IMR-90 (cell line): Measurements from ENCODE around the gene ADAMTS16. TPM values are rescaled to one million over a fixed set of nuclear protein-coding genes. Genes with fewer than 3 reads are reported as not detected.

Experiments used
- ATAC-seq: fragments of 200-7000 bp; cut with Tn5 transposase; 2 replicates; pipeline ENCODE4 v1.9.1; 2020; ENCODE audit warnings: low read depth, mild to moderate bottlenecking, moderate library complexity
- BruUV-seq: library from RNA; stranded (reverse); fragments of 400-500 nt; replicated peaks from 2 replicates; lab custom pipeline; 2021; lab: Mats Ljungman, UMichigan
- CTCF ChIA-PET: fragments of 300-600 bp; formaldehyde crosslinking; extraction: SDS; loops from one replicate; lab custom pipeline; 2021; ENCODE audit warnings: antibody characterized with exemption; lab: Yijun Ruan, JAX
- POLR2A ChIA-PET: fragments of 300-600 bp; sonication (Branson Sonifier 250); formaldehyde crosslinking; loops from one replicate; lab custom pipeline; 2022; ENCODE audit warnings: antibody characterized with exemption; ENCODE audit not compliant: unreplicated experiment; lab: Charles Lee
- DNase-seq: peaks from one replicate; pipeline ENCODE4 v3.0.0; 2013
- H2AFZ ChIP-seq: replicated peaks from 2 replicates; pipeline ENCODE3; 2013; ENCODE audit warnings: low read length, mild to moderate bottlenecking; ENCODE audit not compliant: poor library complexity
- H2AK5ac ChIP-seq: 2 replicates; pipeline ENCODE4 v1.6.1; 2013; ENCODE audit warnings: low read depth, low read length, inconsistent platforms
- H2AK9ac ChIP-seq: replicated peaks from 2 replicates; pipeline ENCODE3; 2013; ENCODE audit warnings: mild to moderate bottlenecking, low read depth, low read length, moderate library complexity; ENCODE audit not compliant: poor library complexity
- H2BK120ac ChIP-seq: 2 replicates; pipeline ENCODE4 v1.6.1; 2013; ENCODE audit warnings: low read depth, low read length, inconsistent platforms
- H2BK15ac ChIP-seq: 3 replicates; pipeline ENCODE4 v1.6.1; 2013; ENCODE audit warnings: low read depth, low read length, inconsistent platforms
- H2BK20ac ChIP-seq: 2 replicates; pipeline ENCODE4 v1.6.1; 2013; ENCODE audit warnings: low read depth, mild to moderate bottlenecking, inconsistent platforms, low read length, moderate library complexity
- H2BK5ac ChIP-seq: 2 replicates; pipeline ENCODE4 v1.6.1; 2013; ENCODE audit warnings: mild to moderate bottlenecking, low read depth, low read length, inconsistent platforms; ENCODE audit not compliant: poor library complexity, severe bottlenecking
- H3K14ac ChIP-seq: replicated peaks from 2 replicates; pipeline ENCODE4 v1.6.1; 2013; ENCODE audit warnings: low read depth, low read length, inconsistent platforms
- H3K18ac ChIP-seq: 2 replicates; pipeline ENCODE4 v1.6.1; 2013; ENCODE audit warnings: low read depth, low read length, control low read depth
- H3K23ac ChIP-seq: 2 replicates; pipeline ENCODE4 v1.6.1; 2013; ENCODE audit warnings: low read depth, low read length, inconsistent platforms
- H3K27ac ChIP-seq: 2 replicates; pipeline ENCODE4 v1.5.1; 2013; ENCODE audit warnings: mild to moderate bottlenecking, control low read depth, low read length; ENCODE audit not compliant: insufficient read depth
- H3K27me3 ChIP-seq: 2 replicates; pipeline ENCODE4 v1.6.1; 2013; ENCODE audit warnings: low read length; ENCODE audit not compliant: control insufficient read depth, insufficient read depth
- H3K36me3 ChIP-seq: 2 replicates; pipeline ENCODE4 v1.6.1; 2013; ENCODE audit warnings: low read length, mixed read lengths; ENCODE audit not compliant: control insufficient read depth, insufficient read depth
- H3K4ac ChIP-seq: 2 replicates; pipeline ENCODE4 v1.6.1; 2013; ENCODE audit warnings: low read depth, low read length, inconsistent platforms
- H3K4me1 ChIP-seq: 2 replicates; pipeline ENCODE4 v1.6.1; 2013; ENCODE audit warnings: low read length, mixed read lengths; ENCODE audit not compliant: control insufficient read depth, insufficient read depth
- H3K4me2 ChIP-seq: 2 replicates; pipeline ENCODE4 v1.6.1; 2013; ENCODE audit warnings: low read depth, mild to moderate bottlenecking, control low read depth, low read length, moderate library complexity
- H3K4me3 ChIP-seq: 2 replicates; pipeline ENCODE4 v1.5.1; 2013; ENCODE audit warnings: low read depth, mild to moderate bottlenecking, control low read depth, low read length, moderate library complexity; ENCODE audit not compliant: insufficient read depth
- H3K56ac ChIP-seq: 2 replicates; pipeline ENCODE4 v1.6.1; 2013; ENCODE audit warnings: low read length, inconsistent platforms; ENCODE audit not compliant: insufficient read depth; ENCODE audit errors: extremely low read depth
- H3K79me1 ChIP-seq, 2 experiments: 2 replicates each; pipeline ENCODE4 v1.6.1; 2013; ENCODE audit warnings: low read length in 2 of 2, inconsistent platforms in 1 of 2, low read depth in 1 of 2
- H3K9ac ChIP-seq: 2 replicates; pipeline ENCODE4 v1.6.1; 2013; ENCODE audit warnings: low read depth, low read length, control low read depth
- H3K9me1 ChIP-seq: 2 replicates; pipeline ENCODE4 v1.6.1; 2013; ENCODE audit warnings: low read length, inconsistent platforms; ENCODE audit not compliant: insufficient read depth
- H3K9me3 ChIP-seq: 2 replicates; pipeline ENCODE4 v1.6.1; 2013; ENCODE audit warnings: low read length; ENCODE audit not compliant: control insufficient read depth, insufficient read depth
- H4K20me1 ChIP-seq: 2 replicates; pipeline ENCODE4 v1.6.1; 2013; ENCODE audit warnings: low read length, inconsistent platforms; ENCODE audit not compliant: insufficient read depth
- H4K5ac ChIP-seq: 2 replicates; pipeline ENCODE4 v1.6.1; 2013; ENCODE audit warnings: mild to moderate bottlenecking, low read depth, low read length, control low read depth
- H4K8ac ChIP-seq, 2 experiments: 2 replicates each; pipeline ENCODE4 v1.6.1; 2013; ENCODE audit warnings: low read depth in 2 of 2, low read length in 2 of 2, control low read depth in 1 of 2, inconsistent platforms in 1 of 2
- H4K91ac ChIP-seq: 2 replicates; pipeline ENCODE4 v1.6.1; 2013; ENCODE audit warnings: low read depth, low read length, inconsistent platforms; ENCODE audit not compliant: insufficient read depth
- BHLHE40 ChIP-seq: fragments of 150-350 bp; IDR thresholded peaks from 2 replicates; pipeline ENCODE4 v1.6.1; 2016; ENCODE audit warnings: mild to moderate bottlenecking, low read depth, low read length
- CEBPB ChIP-seq: IDR thresholded peaks from 2 replicates; pipeline ENCODE4 v1.6.1; 2012; ENCODE audit warnings: low read depth, low read length, improper control_type of control experiment
- FOS ChIP-seq: fragments of 150-350 bp; IDR thresholded peaks from 2 replicates; pipeline ENCODE4 v1.6.1; 2016; ENCODE audit warnings: low read depth, low read length
- MAFK ChIP-seq: IDR thresholded peaks from 2 replicates; pipeline ENCODE4 v1.6.1; 2012; ENCODE audit warnings: low read depth, low read length, improper control_type of control experiment
- MAZ ChIP-seq: IDR thresholded peaks from 2 replicates; pipeline ENCODE4 v1.6.1; 2012; ENCODE audit warnings: low read depth, mild to moderate bottlenecking, low read length, improper control_type of control experiment, moderate library complexity, borderline replicate concordance
- MXI1 ChIP-seq: IDR thresholded peaks from 2 replicates; pipeline ENCODE4 v1.6.1; 2012; ENCODE audit warnings: low read depth, mild to moderate bottlenecking, low read length, moderate library complexity, borderline replicate concordance
- NFE2L2 ChIP-seq: fragments of 150-350 bp; IDR thresholded peaks from 2 replicates; pipeline ENCODE4 v1.6.1; 2016; ENCODE audit warnings: low read depth, mild to moderate bottlenecking, low read length
- POLR2A ChIP-seq: IDR thresholded peaks from 2 replicates; pipeline ENCODE4 v1.6.1; 2012; ENCODE audit warnings: mild to moderate bottlenecking, low read depth, low read length
- RAD21 ChIP-seq: IDR thresholded peaks from 2 replicates; pipeline ENCODE4 v1.6.1; 2012; ENCODE audit warnings: low read length, improper control_type of control experiment
- RCOR1 ChIP-seq: IDR thresholded peaks from 2 replicates; pipeline ENCODE4 v1.6.1; 2012; ENCODE audit warnings: mild to moderate bottlenecking, low read length, improper control_type of control experiment; ENCODE audit not compliant: insufficient replicate concordance
- RFX5 ChIP-seq: IDR thresholded peaks from 2 replicates; pipeline ENCODE4 v1.8.0; 2012; ENCODE audit warnings: low read depth, mild to moderate bottlenecking, low read length, moderate library complexity
- SMC3 ChIP-seq: fragments of 150-350 bp; IDR thresholded peaks from 2 replicates; pipeline ENCODE4 v1.6.1; 2016; ENCODE audit warnings: low read depth, mild to moderate bottlenecking, antibody characterized with exemption, low read length, moderate library complexity
- WGBS, 2 experiments: methylation state at CpG; one replicate each; pipeline versions ENCODE4 v1.1.5 to v1.1.7; 2013; ENCODE audit warnings: missing lambda C conversion rate in 2 of 2; ENCODE audit not compliant: insufficient read length in 1 of 2; ENCODE audit errors: extremely low coverage in 2 of 2; 5-methylcytosine and 5-hydroxymethylcytosine counted together
- dilution Hi-C: fragments of 300-500 bp; cut with HindIII; formaldehyde crosslinking; loops from one replicate; pipeline ENCODE4 v1.14.3; 2018; ENCODE audit warnings: low sequenced_read_pairs; ENCODE audit not compliant: unreplicated experiment
- in situ Hi-C: fragments of 300-500 bp; cut with MboI; formaldehyde crosslinking; loops from 3 replicates; pipeline ENCODE4 v1.14.3; 2019; ENCODE audit warnings: low sequenced_read_pairs, inconsistent platforms, mixed read lengths
- intact Hi-C: fragments of 100-400 bp; cut with micrococcal nuclease; formaldehyde crosslinking; loops from 2 replicates; pipeline ENCODE4 v1.10.0; 2022
- polyA plus RNA-seq, 3 experiments: library from polyadenylated mRNA; depleted of rRNA; stranded (reverse); fragments of >200 nt; gene quantifications; 2 replicates each; pipeline ENCODE4 v1.2.3, GENCODE V29; 2012; ENCODE audit warnings: low replicate concordance in 1 of 3
- total RNA-seq: library from RNA; depleted of rRNA; stranded (reverse); fragments of >200 nt; gene quantifications from 2 replicates; pipeline ENCODE4 v1.2.3, GENCODE V29; 2012
- TF ChIP-seq, protein P1 (sequence below): conservative IDR thresholded peaks from 2 replicates; pipeline ENCODE4 v1.5.1; 2012; ENCODE audit warnings: mild to moderate bottlenecking, low read depth, low read length, improper control_type of control experiment
- TF ChIP-seq, protein P2 (sequence below): fragments of 150-350 bp; IDR thresholded peaks from 2 replicates; pipeline ENCODE4 v1.6.1; 2017; ENCODE audit warnings: mild to moderate bottlenecking, antibody characterized with exemption, low read length, low read depth
- TF ChIP-seq, protein P3 (sequence below): fragments of 150-350 bp; IDR thresholded peaks from 2 replicates; pipeline ENCODE4 v1.6.1; 2016; ENCODE audit warnings: low read depth, mild to moderate bottlenecking, low read length, moderate library complexity, borderline replicate concordance

Gene ADAMTS16
- total and polyA plus RNA-seq, 2 of the 4 experiments (the other 2 are of a cell fraction) = 0.09 to 0.18 TPM

DNA sequence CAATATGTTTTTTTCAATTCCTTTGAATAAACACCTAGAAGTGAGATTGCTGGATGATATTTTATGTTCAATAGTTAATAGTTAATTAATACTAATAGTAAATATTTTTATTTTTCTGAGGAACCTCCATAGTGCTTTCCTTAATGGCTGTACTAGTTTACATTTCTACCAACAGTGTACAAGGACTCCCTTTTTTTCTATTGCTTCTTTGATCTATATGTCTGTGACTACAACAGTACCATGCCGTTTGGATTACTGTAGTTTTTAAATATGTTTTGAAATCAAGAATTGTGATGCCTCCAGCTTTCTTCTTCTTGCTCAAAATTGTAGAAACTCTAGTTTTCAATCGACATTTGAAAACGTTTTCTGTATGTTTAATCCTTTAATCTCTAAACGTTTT lies 39.5 kb upstream of the ADAMTS16 start:
- Histone ChIP-seq H3K27me3 (no peaks in the 10 kb centered on the region), H2BK5ac (no peak overlapping the region), H3K9me3 (peaks cover 9% of the 10 kb centered on the region), H2BK20ac (no peak overlapping the region), H2AK9ac (no peak overlapping the region), H2AFZ (no peak overlapping the region), H3K56ac (no peak overlapping the region), H3K79me1 (no peaks in the 10 kb centered on the region), H3K36me3 (no peaks in the 10 kb centered on the region), H3K4me3 (no peak overlapping the region), H3K4me2 (no peak overlapping the region), H4K20me1 (no peaks in the 10 kb centered on the region), H4K8ac (no peak overlapping the region), H2AK5ac (no peak overlapping the region), H3K4ac (no peak overlapping the region), H3K18ac (no peak overlapping the region), H3K4me1 (no peaks in the 10 kb centered on the region), H4K5ac (no peak overlapping the region), H3K9ac (no peak overlapping the region), H3K14ac (no peak overlapping the region), H3K23ac (no peak overlapping the region), H3K27ac (no peak overlapping the region), H3K9me1 (no peaks in the 10 kb centered on the region), H2BK15ac (no peak overlapping the region), H2BK120ac (no peak overlapping the region), H4K91ac (no peak overlapping the region)
- intact Hi-C loops (no loop called here), dilution Hi-C loops (no loop called here), in situ Hi-C loops (no loop called here)
- POLR2A ChIA-PET = no interaction called here
- WGBS, 2 experiments = no CpG with 5 or more reads among the region's 4 CpGs
- no peak for DNase-seq
- CTCF ChIA-PET = no interaction called here
- ATAC-seq = no peak
- no TSS peak for BruUV-seq
- TF ChIP-seq POLR2A (no peak), CEBPB (no peak), MAZ (no peak), MAFK (no peak), RCOR1 (no peak), BHLHE40 (no peak), MXI1 (no peak), NFE2L2 (no peak), RAD21 (no peak), SMC3 (no peak), RFX5 (no peak), FOS (no peak)
- TF ChIP-seq, protein P1, sequence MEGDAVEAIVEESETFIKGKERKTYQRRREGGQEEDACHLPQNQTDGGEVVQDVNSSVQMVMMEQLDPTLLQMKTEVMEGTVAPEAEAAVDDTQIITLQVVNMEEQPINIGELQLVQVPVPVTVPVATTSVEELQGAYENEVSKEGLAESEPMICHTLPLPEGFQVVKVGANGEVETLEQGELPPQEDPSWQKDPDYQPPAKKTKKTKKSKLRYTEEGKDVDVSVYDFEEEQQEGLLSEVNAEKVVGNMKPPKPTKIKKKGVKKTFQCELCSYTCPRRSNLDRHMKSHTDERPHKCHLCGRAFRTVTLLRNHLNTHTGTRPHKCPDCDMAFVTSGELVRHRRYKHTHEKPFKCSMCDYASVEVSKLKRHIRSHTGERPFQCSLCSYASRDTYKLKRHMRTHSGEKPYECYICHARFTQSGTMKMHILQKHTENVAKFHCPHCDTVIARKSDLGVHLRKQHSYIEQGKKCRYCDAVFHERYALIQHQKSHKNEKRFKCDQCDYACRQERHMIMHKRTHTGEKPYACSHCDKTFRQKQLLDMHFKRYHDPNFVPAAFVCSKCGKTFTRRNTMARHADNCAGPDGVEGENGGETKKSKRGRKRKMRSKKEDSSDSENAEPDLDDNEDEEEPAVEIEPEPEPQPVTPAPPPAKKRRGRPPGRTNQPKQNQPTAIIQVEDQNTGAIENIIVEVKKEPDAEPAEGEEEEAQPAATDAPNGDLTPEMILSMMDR = no peak
- TF ChIP-seq, protein P2, sequence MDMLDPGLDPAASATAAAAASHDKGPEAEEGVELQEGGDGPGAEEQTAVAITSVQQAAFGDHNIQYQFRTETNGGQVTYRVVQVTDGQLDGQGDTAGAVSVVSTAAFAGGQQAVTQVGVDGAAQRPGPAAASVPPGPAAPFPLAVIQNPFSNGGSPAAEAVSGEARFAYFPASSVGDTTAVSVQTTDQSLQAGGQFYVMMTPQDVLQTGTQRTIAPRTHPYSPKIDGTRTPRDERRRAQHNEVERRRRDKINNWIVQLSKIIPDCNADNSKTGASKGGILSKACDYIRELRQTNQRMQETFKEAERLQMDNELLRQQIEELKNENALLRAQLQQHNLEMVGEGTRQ = no peak
- TF ChIP-seq, protein P3, sequence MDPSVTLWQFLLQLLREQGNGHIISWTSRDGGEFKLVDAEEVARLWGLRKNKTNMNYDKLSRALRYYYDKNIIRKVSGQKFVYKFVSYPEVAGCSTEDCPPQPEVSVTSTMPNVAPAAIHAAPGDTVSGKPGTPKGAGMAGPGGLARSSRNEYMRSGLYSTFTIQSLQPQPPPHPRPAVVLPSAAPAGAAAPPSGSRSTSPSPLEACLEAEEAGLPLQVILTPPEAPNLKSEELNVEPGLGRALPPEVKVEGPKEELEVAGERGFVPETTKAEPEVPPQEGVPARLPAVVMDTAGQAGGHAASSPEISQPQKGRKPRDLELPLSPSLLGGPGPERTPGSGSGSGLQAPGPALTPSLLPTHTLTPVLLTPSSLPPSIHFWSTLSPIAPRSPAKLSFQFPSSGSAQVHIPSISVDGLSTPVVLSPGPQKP = no peak
